Stomach (tissue), 4 donors: ENCODE measurements around the gene VPS37C.

Source experiments
- POLR2A ChIP-seq, 4 donors: fragments of 450-650 bp; IDR thresholded peaks; one replicate each; pipeline ENCODE4 v1.6.1; 2016; ENCODE audit warnings: antibody characterized with exemption in 4 of 4, control low read depth in 2 of 4, mild to moderate bottlenecking in 1 of 4, moderate library complexity in 1 of 4
- POLR2AphosphoS5 ChIP-seq, 3 donors: sonication (generic); formaldehyde crosslinking; IDR thresholded peaks; one replicate each; pipeline ENCODE4 v1.6.1; 2016; ENCODE audit warnings: antibody characterized with exemption in 3 of 3
- TF ChIP-seq, protein P1 (sequence below), 7 experiments: fragments of 450-650 bp in 4 of 7; fragments of 200-600 bp in 3 of 7; sonication (generic) in 3 of 7; IDR thresholded peaks; one replicate each; pipeline ENCODE4 v1.5.1; 2016 to 2019; ENCODE audit warnings: antibody characterized with exemption in 7 of 7, control low read depth in 2 of 7, mild to moderate bottlenecking in 1 of 7

DNA sequence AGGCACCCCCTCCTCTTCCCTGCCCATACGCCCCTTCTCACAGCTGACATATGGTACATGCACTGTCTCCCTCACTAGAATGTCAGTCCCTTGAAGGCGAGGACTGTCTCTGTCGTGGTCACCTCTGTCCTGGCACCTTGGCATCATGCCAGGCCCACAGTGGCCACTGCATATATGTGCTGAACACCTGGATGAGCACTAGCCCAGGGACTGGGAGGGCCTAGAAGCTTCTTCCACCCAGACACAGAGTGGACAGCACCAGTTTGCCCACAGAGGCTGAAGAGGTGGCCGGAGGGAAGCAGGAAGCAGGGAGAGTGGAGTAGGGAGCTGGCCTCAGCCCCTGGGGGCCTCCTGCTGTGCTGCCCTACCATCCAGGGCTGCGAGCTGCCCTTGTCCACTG, 28.6 kb downstream of the VPS37C start:
- TF ChIP-seq POLR2A (IDR thresholded peaks at IDR 0.05): no peak
- TF ChIP-seq, protein P1, sequence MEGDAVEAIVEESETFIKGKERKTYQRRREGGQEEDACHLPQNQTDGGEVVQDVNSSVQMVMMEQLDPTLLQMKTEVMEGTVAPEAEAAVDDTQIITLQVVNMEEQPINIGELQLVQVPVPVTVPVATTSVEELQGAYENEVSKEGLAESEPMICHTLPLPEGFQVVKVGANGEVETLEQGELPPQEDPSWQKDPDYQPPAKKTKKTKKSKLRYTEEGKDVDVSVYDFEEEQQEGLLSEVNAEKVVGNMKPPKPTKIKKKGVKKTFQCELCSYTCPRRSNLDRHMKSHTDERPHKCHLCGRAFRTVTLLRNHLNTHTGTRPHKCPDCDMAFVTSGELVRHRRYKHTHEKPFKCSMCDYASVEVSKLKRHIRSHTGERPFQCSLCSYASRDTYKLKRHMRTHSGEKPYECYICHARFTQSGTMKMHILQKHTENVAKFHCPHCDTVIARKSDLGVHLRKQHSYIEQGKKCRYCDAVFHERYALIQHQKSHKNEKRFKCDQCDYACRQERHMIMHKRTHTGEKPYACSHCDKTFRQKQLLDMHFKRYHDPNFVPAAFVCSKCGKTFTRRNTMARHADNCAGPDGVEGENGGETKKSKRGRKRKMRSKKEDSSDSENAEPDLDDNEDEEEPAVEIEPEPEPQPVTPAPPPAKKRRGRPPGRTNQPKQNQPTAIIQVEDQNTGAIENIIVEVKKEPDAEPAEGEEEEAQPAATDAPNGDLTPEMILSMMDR (IDR thresholded peaks at IDR 0.05): no peak
- no peak for TF ChIP-seq POLR2AphosphoS5 (IDR thresholded peaks at IDR 0.05)
